Stomach smooth muscle (tissue), 2 donors: ENCODE results near the gene ZYG11A.

ENCODE experiments used
- H3K27ac ChIP-seq: one replicate; pipeline ENCODE4 v1.7.0; 2013; ENCODE audit warnings: mild to moderate bottlenecking, low read length, inconsistent platforms
- H3K27me3 ChIP-seq, 2 donors: one replicate each; pipeline ENCODE4 v1.7.0; 2013; ENCODE audit warnings: low read length in 2 of 2; ENCODE audit not compliant: insufficient read depth in 2 of 2, control insufficient read depth in 1 of 2
- H3K36me3 ChIP-seq, 2 donors: one replicate each; pipeline ENCODE4 v1.7.0; 2013; ENCODE audit warnings: low read length in 2 of 2; ENCODE audit not compliant: control insufficient read depth in 2 of 2, insufficient read depth in 2 of 2
- H3K4me1 ChIP-seq: one replicate; pipeline ENCODE4 v1.7.0; 2013; ENCODE audit warnings: low read length; ENCODE audit not compliant: control insufficient read depth, insufficient read depth
- H3K4me3 ChIP-seq, 2 donors: one replicate each; pipeline ENCODE4 v1.7.0; 2013; ENCODE audit warnings: low read length in 2 of 2
- H3K9ac ChIP-seq, 2 donors: one replicate each; pipeline ENCODE4 v1.7.0; 2013; ENCODE audit warnings: low read length in 2 of 2, mild to moderate bottlenecking in 1 of 2
- H3K9me3 ChIP-seq, 2 donors: one replicate each; pipeline ENCODE4 v1.7.0; 2013; ENCODE audit warnings: low read length in 2 of 2; ENCODE audit not compliant: control insufficient read depth in 2 of 2
- donor health status: healthy.
- donor health status: Pancreatic carcinoma.

Gene ZYG11A

DNA sequence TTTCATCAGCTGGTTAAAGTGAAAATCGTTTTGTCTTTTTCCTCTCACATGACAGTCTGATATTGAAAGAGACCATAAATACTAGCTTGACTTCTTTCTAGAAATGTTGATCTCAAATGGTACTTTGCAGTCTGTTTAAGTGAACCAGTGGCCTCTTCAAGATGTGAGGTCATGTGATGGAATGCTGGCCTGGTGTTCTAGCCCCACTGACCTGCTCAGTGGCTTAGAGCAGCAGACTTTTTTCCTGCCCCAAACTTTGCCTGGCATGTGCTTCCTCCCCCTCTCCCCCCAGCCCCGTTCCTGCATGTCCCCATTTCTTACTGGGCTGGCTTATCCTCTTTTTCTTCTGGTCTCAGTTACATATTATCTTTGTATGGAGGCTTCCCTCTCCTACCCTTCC is 34.3 kb downstream of the ZYG11A start:
- H3K4me1 ChIP-seq = no peaks in the 10 kb centered on the region
- H3K36me3 ChIP-seq = no peaks in the 10 kb centered on the region
- no peaks in the 10 kb centered on the region for H3K27me3 ChIP-seq
- no peaks in the 10 kb centered on the region for H3K9me3 ChIP-seq
- H3K9ac ChIP-seq = no peak overlapping the region
- H3K4me3 ChIP-seq = no peak overlapping the region
- H3K27ac ChIP-seq = no peak overlapping the region

DNA sequence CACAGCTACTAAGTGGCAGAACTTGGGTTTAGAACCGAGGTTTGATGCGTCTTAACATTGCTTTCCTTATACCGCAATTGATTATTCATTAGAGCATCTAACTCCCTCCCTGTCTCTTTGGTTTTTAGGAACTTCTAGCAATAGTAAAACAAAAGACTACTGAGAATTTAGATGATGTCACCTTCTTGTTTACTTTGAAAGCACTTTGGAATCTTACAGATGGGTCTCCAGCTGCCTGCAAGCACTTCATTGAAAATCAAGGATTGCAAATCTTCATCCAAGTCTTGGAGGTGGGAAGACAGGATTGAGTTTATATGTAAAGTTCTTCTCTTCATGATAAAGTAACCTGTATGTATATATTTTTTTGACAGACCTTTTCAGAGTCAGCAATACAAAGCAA is 35.0 kb downstream of the ZYG11A start:
- Histone ChIP-seq H3K27ac (no peak overlapping the region), H3K4me3 (no peak overlapping the region), H3K9me3 (no peaks in the 10 kb centered on the region), H3K9ac (no peak overlapping the region), H3K27me3 (no peaks in the 10 kb centered on the region), H3K36me3 (no peaks in the 10 kb centered on the region), H3K4me1 (no peaks in the 10 kb centered on the region)

DNA sequence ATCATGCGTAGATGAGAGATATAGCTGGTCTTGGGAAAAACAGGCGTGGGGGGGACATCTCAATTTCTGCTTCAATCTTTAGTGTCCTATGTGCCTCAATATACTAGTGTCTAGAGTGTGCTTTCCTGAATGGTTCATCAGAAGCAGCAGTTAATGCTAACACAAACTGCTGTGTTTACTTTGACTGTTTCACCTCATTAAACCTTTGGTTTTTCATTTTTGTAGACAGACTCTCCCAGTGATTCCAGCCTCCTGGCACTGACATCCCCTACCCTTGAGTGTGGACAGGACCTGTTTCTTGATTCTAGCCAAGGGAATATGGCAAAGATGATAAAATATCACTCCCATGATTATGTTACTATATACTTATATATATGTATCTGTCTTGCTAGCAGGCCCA is 37.6 kb downstream of the ZYG11A start:
- H3K4me3 ChIP-seq = no peak overlapping the region
- H3K9ac ChIP-seq = no peak overlapping the region
- H3K27ac ChIP-seq = no peak overlapping the region
- no peaks in the 10 kb centered on the region for H3K27me3 ChIP-seq
- H3K4me1 ChIP-seq = no peaks in the 10 kb centered on the region
- no peaks in the 10 kb centered on the region for H3K9me3 ChIP-seq
- no peaks in the 10 kb centered on the region for H3K36me3 ChIP-seq

DNA sequence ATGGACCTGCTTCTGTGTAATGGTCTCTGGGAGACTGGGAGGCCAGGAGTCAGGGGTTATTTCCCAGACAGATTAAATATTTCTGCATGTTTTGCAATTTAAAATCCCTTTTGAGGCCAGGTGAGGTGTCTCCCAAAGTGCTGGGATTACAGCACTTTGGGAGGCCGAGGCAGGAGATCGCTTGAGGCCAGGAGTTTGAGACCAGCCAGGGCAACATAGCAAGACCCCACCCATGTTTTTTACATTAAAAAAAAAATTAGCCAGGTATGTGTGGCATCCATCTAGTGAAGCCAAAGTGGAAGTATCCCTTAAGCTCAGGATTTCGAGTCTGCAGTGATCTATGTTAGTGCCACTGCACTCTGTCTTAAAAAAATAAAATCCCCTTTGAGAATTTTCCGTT is 44.9 kb downstream of the ZYG11A start:
- Histone ChIP-seq H3K9ac (no peak overlapping the region), H3K4me3 (no peak overlapping the region), H3K27ac (no peak overlapping the region), H3K4me1 (no peaks in the 10 kb centered on the region), H3K9me3 (no peaks in the 10 kb centered on the region), H3K27me3 (no peaks in the 10 kb centered on the region), H3K36me3 (no peaks in the 10 kb centered on the region)

DNA sequence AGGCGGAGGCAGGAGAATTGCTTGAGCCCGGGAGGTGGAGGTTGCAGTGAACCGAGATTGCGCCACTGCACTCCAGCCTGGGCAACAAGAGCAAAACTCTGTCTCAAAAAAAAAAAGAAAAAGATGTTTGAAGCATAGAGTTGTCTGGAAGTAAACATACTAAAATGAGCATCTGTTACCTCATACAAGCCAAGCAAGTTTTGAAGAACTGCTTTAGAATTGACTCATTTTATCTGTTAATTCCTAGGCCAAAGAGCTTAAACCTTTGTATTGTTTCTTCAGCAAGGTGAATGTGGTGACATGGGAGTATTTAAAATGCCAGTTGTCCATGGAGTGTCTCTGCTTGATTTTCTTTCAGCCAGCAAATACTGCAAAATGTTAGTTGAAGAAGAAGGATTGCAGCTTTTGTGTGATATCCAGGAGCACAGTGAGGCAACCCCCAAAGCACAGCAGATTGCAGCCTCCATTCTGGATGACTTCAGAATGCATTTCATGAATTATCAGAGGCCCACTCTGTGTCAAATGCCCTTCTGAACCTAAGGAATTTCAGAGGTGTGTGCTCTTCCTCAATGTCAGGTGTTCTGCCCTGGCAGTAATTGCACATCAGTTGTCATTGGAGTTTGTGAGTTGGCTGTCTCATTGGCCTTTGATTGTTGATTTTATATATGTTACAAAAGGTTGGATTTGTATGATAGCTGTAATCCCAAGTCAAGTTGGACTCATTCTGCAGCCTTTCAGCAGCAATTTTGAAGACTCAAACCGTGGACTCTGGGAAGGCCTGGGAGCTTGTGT is 50.1 kb downstream of the ZYG11A start:
- Histone ChIP-seq H3K9me3 (no peaks in the 10 kb centered on the region), H3K27ac (no peak overlapping the region), H3K4me1 (no peaks in the 10 kb centered on the region), H3K9ac (no peak overlapping the region), H3K4me3 (no peak overlapping the region), H3K27me3 (no peaks in the 10 kb centered on the region), H3K36me3 (peaks cover 9 to 15% of the 10 kb centered on the region in 2 donors)

DNA sequence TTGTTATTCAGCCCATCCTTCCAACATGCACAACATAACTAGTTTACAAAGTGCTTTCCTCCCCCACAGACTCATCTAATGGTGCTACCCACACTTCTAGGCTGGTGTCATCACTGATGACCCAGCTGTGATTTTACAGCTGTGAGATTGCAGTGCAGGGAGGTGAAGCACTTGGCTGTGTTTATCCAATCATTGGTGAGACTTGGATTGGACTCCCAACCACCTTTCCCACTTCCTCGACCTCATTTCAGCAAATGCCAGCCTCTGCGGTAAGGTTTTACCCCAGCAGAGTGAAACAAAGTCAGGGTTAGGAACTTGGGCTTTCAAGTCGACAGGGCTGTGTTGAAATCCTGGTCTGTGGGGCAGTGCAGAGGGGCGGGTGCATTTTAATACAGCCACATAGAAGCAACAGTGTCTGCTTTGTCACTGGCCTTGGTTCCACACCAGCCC is 56.9 kb downstream of the ZYG11A start:
- Histone ChIP-seq H3K4me3 (no peak overlapping the region), H3K27me3 (no peaks in the 10 kb centered on the region), H3K4me1 (no peaks in the 10 kb centered on the region), H3K9ac (no peak overlapping the region), H3K27ac (no peak overlapping the region), H3K36me3 (peaks cover 15 to 22% of the 10 kb centered on the region in 2 donors), H3K9me3 (no peaks in the 10 kb centered on the region)

DNA sequence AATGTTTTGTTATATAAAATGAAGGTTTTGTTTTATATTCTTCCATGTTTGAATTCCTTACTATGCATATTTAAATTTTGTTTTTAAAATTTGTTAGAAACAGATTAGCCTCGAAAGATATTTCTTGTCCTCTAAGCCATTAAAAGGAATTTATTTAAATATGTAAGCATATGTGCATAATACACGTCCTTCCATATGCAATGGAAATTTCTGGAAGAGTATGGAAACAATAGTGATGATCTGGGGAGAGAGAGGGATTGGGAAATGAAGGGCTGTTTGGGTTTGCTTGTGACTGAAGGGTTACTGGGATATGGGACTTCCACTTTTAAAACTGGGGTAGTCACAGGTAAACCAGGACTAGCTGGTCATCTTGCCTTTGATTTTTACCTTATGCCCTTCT is 57.8 kb downstream of the ZYG11A start:
- no peak overlapping the region for H3K9ac ChIP-seq
- peaks cover 10 to 22% of the 10 kb centered on the region in 2 donors for H3K36me3 ChIP-seq
- peaks cover 6% of the 10 kb centered on the region for H3K4me1 ChIP-seq

DNA sequence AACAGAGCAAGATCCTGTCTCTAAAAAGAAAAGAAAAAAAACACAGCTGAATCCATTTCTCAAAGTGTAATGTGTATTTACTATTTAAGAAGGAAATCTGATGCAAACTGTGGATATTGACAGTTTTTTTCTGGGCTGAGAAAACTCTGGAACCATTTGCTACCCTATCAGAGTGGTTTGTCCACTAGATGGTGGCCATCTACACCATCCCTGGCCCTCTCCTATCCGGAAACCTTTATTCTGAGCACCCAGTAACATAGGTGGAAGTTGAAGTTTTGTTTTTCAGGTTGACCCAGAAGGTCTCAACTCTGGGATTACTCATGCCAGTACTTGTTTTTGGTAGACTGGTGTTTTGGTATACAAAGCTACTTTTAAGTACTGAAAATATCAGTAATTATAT is 58.8 kb downstream of the ZYG11A start:
- Histone ChIP-seq H3K4me1 (peaks cover 16% of the 10 kb centered on the region), H3K9ac (no peak overlapping the region), H3K9me3 (no peaks in the 10 kb centered on the region), H3K27me3 (no peaks in the 10 kb centered on the region), H3K36me3 (peaks cover 10 to 19% of the 10 kb centered on the region in 2 donors), H3K27ac (no peak overlapping the region), H3K4me3 (no peak overlapping the region)

More for the DNA sequence above, 57.8 kb downstream of the ZYG11A start:
- H3K4me3 ChIP-seq = no peak overlapping the region
- H3K27ac ChIP-seq = no peak overlapping the region
- no peaks in the 10 kb centered on the region for H3K27me3 ChIP-seq
- no peaks in the 10 kb centered on the region for H3K9me3 ChIP-seq

DNA sequence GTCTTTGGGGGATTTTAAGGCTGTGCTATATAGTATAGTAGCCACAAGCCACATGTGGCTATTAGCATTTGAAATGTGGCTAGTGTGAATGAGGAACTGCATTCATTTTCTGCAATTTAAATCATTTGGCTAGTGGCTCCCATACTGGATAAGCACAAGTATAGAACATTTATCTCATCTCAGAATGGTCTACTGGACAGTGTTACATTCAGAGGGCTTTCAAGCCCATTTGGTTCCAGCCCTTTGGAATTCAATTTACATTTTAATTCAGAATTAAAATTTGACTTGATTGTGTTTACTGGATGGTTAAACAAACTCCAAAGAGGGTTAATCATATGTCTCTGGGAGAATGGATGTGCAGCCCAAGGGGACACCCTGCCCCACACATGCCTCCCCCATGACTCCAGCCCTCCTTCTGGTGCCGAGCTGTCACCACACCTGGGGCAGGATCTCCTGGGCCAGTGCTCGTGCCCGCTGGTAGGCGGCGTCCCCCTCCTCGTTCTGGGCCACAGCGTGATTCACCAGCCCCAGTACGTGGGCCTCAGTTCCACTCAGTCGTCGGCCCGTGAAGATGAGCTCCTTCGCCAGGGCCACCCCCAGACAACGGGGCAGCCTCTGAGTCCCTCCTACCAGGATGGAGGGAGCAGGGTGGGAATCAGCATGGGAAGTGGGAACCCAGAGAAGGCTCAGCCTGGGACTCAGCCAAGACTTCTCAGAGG is 61.8 kb downstream of the ZYG11A start:
- Histone ChIP-seq H3K9ac (no peak overlapping the region), H3K27me3 (no peaks in the 10 kb centered on the region), H3K27ac (no peak overlapping the region), H3K9me3 (no peaks in the 10 kb centered on the region), H3K4me3 (no peak overlapping the region), H3K4me1 (peaks cover 18% of the 10 kb centered on the region), H3K36me3 (peaks cover 7 to 10% of the 10 kb centered on the region in 2 donors)

DNA sequence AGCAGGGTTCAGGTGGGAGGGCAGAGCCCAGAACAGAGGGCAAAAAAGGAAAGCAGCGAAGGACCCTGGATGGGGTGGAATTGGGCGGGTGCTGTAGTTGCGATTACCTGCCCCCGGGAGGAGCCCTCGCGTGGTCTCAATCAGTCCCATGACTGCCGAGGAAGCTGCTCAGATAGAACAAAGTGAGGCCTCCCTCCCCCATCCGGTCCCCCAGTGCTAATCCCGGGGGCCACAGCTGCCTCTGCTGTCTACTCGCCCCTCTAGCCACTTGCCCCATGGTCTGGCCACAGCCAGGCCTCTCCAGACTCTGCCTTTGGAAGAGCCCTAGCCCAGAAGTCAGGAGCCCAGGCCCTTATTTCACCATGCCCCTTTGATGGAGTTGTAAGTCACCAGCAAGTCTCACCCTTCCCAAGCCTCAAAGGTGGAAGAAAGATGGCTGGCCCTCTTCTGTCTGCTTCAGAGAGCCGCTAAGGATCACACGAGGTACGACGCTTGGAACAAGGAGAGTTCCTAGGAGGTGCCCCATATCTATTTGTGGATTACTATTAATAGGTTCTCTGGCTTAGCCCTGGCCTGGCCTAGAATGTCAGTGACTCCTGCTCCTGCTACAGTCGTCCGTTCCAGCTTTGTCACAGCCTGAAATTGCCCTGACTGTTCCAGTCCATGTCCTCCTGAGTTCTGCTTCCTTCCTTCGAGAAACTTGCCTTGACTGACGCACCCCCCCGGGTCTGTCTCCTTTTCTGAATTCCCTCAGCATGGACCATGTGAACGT is 62.6 kb downstream of the ZYG11A start:
- no peak overlapping the region for H3K4me3 ChIP-seq
- H3K27me3 ChIP-seq = no peaks in the 10 kb centered on the region
- H3K4me1 ChIP-seq = peaks cover 18% of the 10 kb centered on the region
- H3K27ac ChIP-seq = peak overlapping the region; percentile 11
- no peak overlapping the region for H3K9ac ChIP-seq
- no peaks in the 10 kb centered on the region for H3K9me3 ChIP-seq
- H3K36me3 ChIP-seq = peaks cover 7 to 10% of the 10 kb centered on the region in 2 donors
